ENCODE measurements around the gene MAP1B. TPM values are rescaled to one million over a fixed set of nuclear protein-coding genes. Genes with fewer than 3 reads are reported as not detected.

The MAP1B gene
- total RNA-seq, 1 experiment from 2014 or later, result 135 TPM

DNA sequence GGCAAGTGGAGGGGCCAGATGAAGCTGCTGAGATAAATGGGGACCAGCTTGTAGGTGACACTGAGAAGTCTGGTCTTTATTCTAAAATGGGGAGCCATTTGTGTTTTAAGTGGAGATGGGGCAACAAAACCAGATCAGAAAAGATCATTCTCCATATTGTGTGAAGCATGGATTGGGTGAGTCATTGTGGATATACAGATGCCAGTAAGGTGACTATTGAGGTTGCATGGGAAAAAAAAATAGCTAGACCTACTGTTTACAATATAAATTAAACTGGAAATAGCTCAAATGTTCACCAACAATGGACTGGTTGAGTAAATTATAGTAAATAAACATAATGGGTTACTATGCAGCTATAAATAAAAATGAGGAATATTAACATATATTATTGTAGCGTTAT lies 5.4 kb upstream of the MAP1B start:
- Histone ChIP-seq H3K27ac (ENCODE audit: low read depth, low read length, poor library complexity, severe bottlenecking) (no peak overlapping the region), H3K4me3 (ENCODE audit: low read depth, low read length, poor library complexity, severe bottlenecking) (no peak overlapping the region), H3K4me1 (ENCODE audit: insufficient read depth, low read length, poor library complexity, severe bottlenecking) (peaks cover 3% of the 10 kb centered on the region), H3K9me3 (ENCODE audit: low read depth, low read length, poor library complexity, severe bottlenecking) (no peaks in the 10 kb centered on the region), H3K36me3 (ENCODE audit: insufficient read depth, low read length, poor library complexity, severe bottlenecking) (no peaks in the 10 kb centered on the region), H3K27me3 (replicated peaks; ENCODE audit: insufficient read depth, low read depth, low read length, poor library complexity) (no peaks in the 10 kb centered on the region)
- CTCF ChIA-PET, result no interaction called here
- TF ChIP-seq EZH2 (IDR thresholded peaks at IDR 0.05; ENCODE audit: borderline replicate concordance, low read depth, low read length, poor library complexity, severe bottlenecking), result no peak
- TF ChIP-seq, protein P1, sequence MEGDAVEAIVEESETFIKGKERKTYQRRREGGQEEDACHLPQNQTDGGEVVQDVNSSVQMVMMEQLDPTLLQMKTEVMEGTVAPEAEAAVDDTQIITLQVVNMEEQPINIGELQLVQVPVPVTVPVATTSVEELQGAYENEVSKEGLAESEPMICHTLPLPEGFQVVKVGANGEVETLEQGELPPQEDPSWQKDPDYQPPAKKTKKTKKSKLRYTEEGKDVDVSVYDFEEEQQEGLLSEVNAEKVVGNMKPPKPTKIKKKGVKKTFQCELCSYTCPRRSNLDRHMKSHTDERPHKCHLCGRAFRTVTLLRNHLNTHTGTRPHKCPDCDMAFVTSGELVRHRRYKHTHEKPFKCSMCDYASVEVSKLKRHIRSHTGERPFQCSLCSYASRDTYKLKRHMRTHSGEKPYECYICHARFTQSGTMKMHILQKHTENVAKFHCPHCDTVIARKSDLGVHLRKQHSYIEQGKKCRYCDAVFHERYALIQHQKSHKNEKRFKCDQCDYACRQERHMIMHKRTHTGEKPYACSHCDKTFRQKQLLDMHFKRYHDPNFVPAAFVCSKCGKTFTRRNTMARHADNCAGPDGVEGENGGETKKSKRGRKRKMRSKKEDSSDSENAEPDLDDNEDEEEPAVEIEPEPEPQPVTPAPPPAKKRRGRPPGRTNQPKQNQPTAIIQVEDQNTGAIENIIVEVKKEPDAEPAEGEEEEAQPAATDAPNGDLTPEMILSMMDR (conservative IDR thresholded peaks at IDR 0.05; ENCODE audit: low read depth, low read length), result no peak
- no peak for DNase-seq (ENCODE audit: low spot score)
- POLR2A ChIA-PET (ENCODE audit: low non-redundant PET), result no interaction called here
- no TSS peak for BruUV-seq (replicated peaks)
- intact Hi-C loops (cut with micrococcal nuclease; ENCODE audit: unreplicated experiment), result loop anchor here (10.0 kb wide), 1 partner anchor 317 kb away; no protein-coding TSS in a partner anchor

DNA sequence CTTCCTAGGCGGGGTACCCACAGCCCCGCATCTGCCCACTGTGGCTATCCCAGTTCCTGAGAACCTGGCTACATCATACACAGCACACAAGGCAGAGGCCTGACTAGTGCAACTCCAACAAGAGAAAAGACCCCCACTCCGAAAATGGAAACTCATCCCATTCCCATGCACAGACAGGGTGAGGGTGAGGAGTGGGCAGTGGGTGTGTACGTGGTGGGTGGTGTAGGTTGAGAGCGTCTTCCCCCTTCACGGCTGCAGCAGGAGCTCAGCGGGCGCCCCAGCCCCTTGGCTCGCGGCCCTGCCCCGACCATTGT lies 501 bp upstream of the MAP1B start:
- H3K4me3 ChIP-seq (ENCODE audit: low read depth, low read length, poor library complexity, severe bottlenecking), result peak overlapping the region; percentile 87
- BruUV-seq (replicated peaks), result no TSS peak
- no peak for DNase-seq (ENCODE audit: low spot score)
- intact Hi-C loops (cut with micrococcal nuclease; ENCODE audit: unreplicated experiment), result loop anchor here (10.0 kb wide), 1 partner anchor 322 kb away; no protein-coding TSS in a partner anchor
- no peaks in the 10 kb centered on the region for H3K9me3 ChIP-seq (ENCODE audit: low read depth, low read length, poor library complexity, severe bottlenecking)
- TF ChIP-seq EZH2 (IDR thresholded peaks at IDR 0.05; ENCODE audit: borderline replicate concordance, low read depth, low read length, poor library complexity, severe bottlenecking), result no peak
- TF ChIP-seq, protein P1 (conservative IDR thresholded peaks at IDR 0.05; ENCODE audit: low read depth, low read length), result no peak
- H3K27ac ChIP-seq (ENCODE audit: low read depth, low read length, poor library complexity, severe bottlenecking), result no peak overlapping the region
- POLR2A ChIA-PET (ENCODE audit: low non-redundant PET), result interaction anchor here (0.7 kb wide), 1 partner anchor 1131 kb away, joined by 12 read pairs; no protein-coding TSS in a partner anchor
- CTCF ChIA-PET, result no interaction called here
- H3K4me1 ChIP-seq (ENCODE audit: insufficient read depth, low read length, poor library complexity, severe bottlenecking), result peaks cover 30% of the 10 kb centered on the region
- no peaks in the 10 kb centered on the region for H3K27me3 ChIP-seq (replicated peaks; ENCODE audit: insufficient read depth, low read depth, low read length, poor library complexity)
- H3K36me3 ChIP-seq (ENCODE audit: insufficient read depth, low read length, poor library complexity, severe bottlenecking), result no peaks in the 10 kb centered on the region

- POLR2A ChIA-PET (ENCODE audit: low non-redundant PET), result no interaction called here
- no peak for TF ChIP-seq EZH2 (IDR thresholded peaks at IDR 0.05; ENCODE audit: borderline replicate concordance, low read depth, low read length, poor library complexity, severe bottlenecking)
- TF ChIP-seq, protein P1 (conservative IDR thresholded peaks at IDR 0.05; ENCODE audit: low read depth, low read length), result no peak
- Histone ChIP-seq H3K4me1 (ENCODE audit: insufficient read depth, low read length, poor library complexity, severe bottlenecking) (peaks cover 37% of the 10 kb centered on the region), H3K4me3 (ENCODE audit: low read depth, low read length, poor library complexity, severe bottlenecking) (peak overlapping the region; percentile 87), H3K9me3 (ENCODE audit: low read depth, low read length, poor library complexity, severe bottlenecking) (no peaks in the 10 kb centered on the region), H3K27ac (ENCODE audit: low read depth, low read length, poor library complexity, severe bottlenecking) (peak overlapping the region; percentile 80), H3K36me3 (ENCODE audit: insufficient read depth, low read length, poor library complexity, severe bottlenecking) (no peaks in the 10 kb centered on the region), H3K27me3 (replicated peaks; ENCODE audit: insufficient read depth, low read depth, low read length, poor library complexity) (no peaks in the 10 kb centered on the region)
- BruUV-seq (replicated peaks), result no TSS peak
- no peak for DNase-seq (ENCODE audit: low spot score)
- CTCF ChIA-PET, result no interaction called here
- intact Hi-C loops (cut with micrococcal nuclease; ENCODE audit: unreplicated experiment), result loop anchor here (10.0 kb wide), 1 partner anchor 323 kb away; no protein-coding TSS in a partner anchor
Observed at GRCh38 chr5:72107901-72108201, 576 bp downstream of the MAP1B start.
